GM10266 (cell line): ENCODE results near the gene JAML.

Experiments used
- DNase-seq: peaks from one replicate; pipeline ENCODE4 v3.0.0; 2012; ENCODE audit errors: extremely low spot score
- TF ChIP-seq, protein P1 (sequence below): IDR thresholded peaks from 2 replicates; pipeline ENCODE4 v1.5.1; 2012; ENCODE audit warnings: mild to moderate bottlenecking, low read depth; ENCODE audit not compliant: control insufficient read depth, insufficient read depth; ENCODE audit errors: missing control alignments

JAML gene

GRCh38 chr11:118263695-118264568 lies 39.1 kb upstream of the JAML start, which contains the start of gene MPZL2:
Gene MPZL2 (minus strand): TSS chr11:118264297. CDS start chr11:118264153, 144 bp downstream.
- TF ChIP-seq, protein P1, sequence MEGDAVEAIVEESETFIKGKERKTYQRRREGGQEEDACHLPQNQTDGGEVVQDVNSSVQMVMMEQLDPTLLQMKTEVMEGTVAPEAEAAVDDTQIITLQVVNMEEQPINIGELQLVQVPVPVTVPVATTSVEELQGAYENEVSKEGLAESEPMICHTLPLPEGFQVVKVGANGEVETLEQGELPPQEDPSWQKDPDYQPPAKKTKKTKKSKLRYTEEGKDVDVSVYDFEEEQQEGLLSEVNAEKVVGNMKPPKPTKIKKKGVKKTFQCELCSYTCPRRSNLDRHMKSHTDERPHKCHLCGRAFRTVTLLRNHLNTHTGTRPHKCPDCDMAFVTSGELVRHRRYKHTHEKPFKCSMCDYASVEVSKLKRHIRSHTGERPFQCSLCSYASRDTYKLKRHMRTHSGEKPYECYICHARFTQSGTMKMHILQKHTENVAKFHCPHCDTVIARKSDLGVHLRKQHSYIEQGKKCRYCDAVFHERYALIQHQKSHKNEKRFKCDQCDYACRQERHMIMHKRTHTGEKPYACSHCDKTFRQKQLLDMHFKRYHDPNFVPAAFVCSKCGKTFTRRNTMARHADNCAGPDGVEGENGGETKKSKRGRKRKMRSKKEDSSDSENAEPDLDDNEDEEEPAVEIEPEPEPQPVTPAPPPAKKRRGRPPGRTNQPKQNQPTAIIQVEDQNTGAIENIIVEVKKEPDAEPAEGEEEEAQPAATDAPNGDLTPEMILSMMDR = no peak
- no peak for DNase-seq

- TF ChIP-seq, protein P1 = no peak
- DNase-seq = no peak
Observed at GRCh38 chr11:118263112-118263511, 38.3 kb upstream of the JAML start.

GRCh38 chr11:118260353-118260752 lies 35.5 kb upstream of the JAML start:
- TF ChIP-seq, protein P1 = no peak
- DNase-seq = no peak

GRCh38 chr11:118259138-118259537 lies 34.3 kb upstream of the JAML start:
- DNase-seq = no peak

GRCh38 chr11:118258410-118258809 lies 33.6 kb upstream of the JAML start:
- TF ChIP-seq, protein P1 = no peak
- DNase-seq = no peak

More at GRCh38 chr11:118259138-118259537, 34.3 kb upstream of the JAML start:
- TF ChIP-seq, protein P1 = no peak

GRCh38 chr11:118252688-118253087 lies 27.9 kb upstream of the JAML start:
- DNase-seq = no peak
- TF ChIP-seq, protein P1 = no peak
